HS-5 (cell line): ENCODE results near the gene TMEM44.

Experiments
- DNase-seq: peaks from one replicate; pipeline ENCODE4 v3.0.0-alpha.2; 2012; ENCODE audit warnings: low read depth

The TMEM44 gene

GRCh38 chr3:194633349-194634004, at the start of gene TMEM44:
TSS of gene TMEM44 (minus strand) at chr3:194633419. CDS start at chr3:194633215, 204 bp downstream.
- peak; percentile 73 for DNase-seq

- peak; percentile 80 for DNase-seq
Measured at GRCh38 chr3:194682694-194683310, 49.6 kb upstream of the TMEM44 start.

- DNase-seq, result no peak
Measured at GRCh38 chr3:194682189-194682693, 49.0 kb upstream of the TMEM44 start.

- no peak for DNase-seq
Measured at GRCh38 chr3:194680888-194681615, 47.8 kb upstream of the TMEM44 start.

GRCh38 chr3:194676471-194676870, 43.3 kb upstream of the TMEM44 start:
- no peak for DNase-seq

GRCh38 chr3:194675680-194676079, 42.5 kb upstream of the TMEM44 start:
- DNase-seq, result no peak

GRCh38 chr3:194675081-194675640, 41.9 kb upstream of the TMEM44 start:
- no peak for DNase-seq

GRCh38 chr3:194673761-194674160, 40.5 kb upstream of the TMEM44 start:
- no peak for DNase-seq

GRCh38 chr3:194672876-194673275, 39.7 kb upstream of the TMEM44 start:
- DNase-seq, result no peak

GRCh38 chr3:194671900-194672808, 38.9 kb upstream of the TMEM44 start, which contains the start of gene LSG1:
TSS of gene LSG1 (minus strand) at chr3:194672191. CDS start at chr3:194672162, 29 bp downstream.
- peak; percentile 96 for DNase-seq

GRCh38 chr3:194671511-194671899, 38.3 kb upstream of the TMEM44 start:
- no peak for DNase-seq

GRCh38 chr3:194667363-194667762, 34.1 kb upstream of the TMEM44 start:
- no peak for DNase-seq

- DNase-seq, result no peak
Measured at GRCh38 chr3:194664857-194665256, 31.6 kb upstream of the TMEM44 start.

- no peak for DNase-seq
Measured at GRCh38 chr3:194661946-194662345, 28.7 kb upstream of the TMEM44 start.

GRCh38 chr3:194661374-194661773, 28.2 kb upstream of the TMEM44 start:
- no peak for DNase-seq

- DNase-seq, result no peak
Measured at GRCh38 chr3:194659778-194660177, 26.6 kb upstream of the TMEM44 start.

- no peak for DNase-seq
Measured at GRCh38 chr3:194658477-194659242, 25.4 kb upstream of the TMEM44 start.

- DNase-seq, result no peak
Measured at GRCh38 chr3:194657439-194657838, 24.2 kb upstream of the TMEM44 start.

GRCh38 chr3:194654443-194654842, 21.2 kb upstream of the TMEM44 start:
- DNase-seq, result no peak

GRCh38 chr3:194647747-194648146, 14.5 kb upstream of the TMEM44 start:
- DNase-seq, result no peak

- no peak for DNase-seq
Measured at GRCh38 chr3:194642769-194643168, 9.6 kb upstream of the TMEM44 start.
